ENCODE results near the gene CLDN5. TPM values are rescaled to one million over a fixed set of nuclear protein-coding genes. Genes with fewer than 3 reads are reported as not detected.

The CLDN5 gene
- total RNA-seq, 4 donors from 2014 or later, result 40.4 to 108 (median 89.6) TPM

GRCh38 chr22:19555651-19556050 is 31.4 kb upstream of the CLDN5 start:
- Histone ChIP-seq H3K27me3 (peaks cover 0 to 3% (median 0%) of the 10 kb centered on the region in 3 donors), H3K4me1 (no peaks in the 10 kb centered on the region), H3K36me3 (no peaks in the 10 kb centered on the region), H3K27ac (no peak overlapping the region), H3K9me3 (no peaks in the 10 kb centered on the region), H3K4me3 (no peak overlapping the region)
- no peak for ATAC-seq
- intact Hi-C loops (cut with DNase I; ENCODE audit: low total_unique reads) (no loop called here), in situ Hi-C loops (cut with MboI; ENCODE audit: low sequenced_read_pairs in 4 of 4) (no loop called here)
- no peak for DNase-seq
- TF ChIP-seq CTCF (IDR thresholded peaks at IDR 0.05 in 4 of 5, conservative IDR thresholded peaks at IDR 0.05 in 1 of 5), result no peak

GRCh38 chr22:19554834-19555404 is 30.7 kb upstream of the CLDN5 start:
- Histone ChIP-seq H3K4me1 (no peaks in the 10 kb centered on the region), H3K27me3 (peaks cover 0 to 3% (median 0%) of the 10 kb centered on the region in 3 donors), H3K36me3 (no peaks in the 10 kb centered on the region), H3K4me3 (no peak overlapping the region), H3K27ac (no peak overlapping the region), H3K9me3 (no peaks in the 10 kb centered on the region)
- TF ChIP-seq POLR2A (IDR thresholded peaks at IDR 0.05), result no peak
- TF ChIP-seq CTCF (IDR thresholded peaks at IDR 0.05 in 4 of 5, conservative IDR thresholded peaks at IDR 0.05 in 1 of 5), result no peak
- no peak for DNase-seq
- intact Hi-C loops (cut with DNase I; ENCODE audit: low total_unique reads), result no loop called here
- ATAC-seq, result no peak
- in situ Hi-C loops (cut with MboI; ENCODE audit: low sequenced_read_pairs in 4 of 4), result no loop called here

GRCh38 chr22:19553201-19553600 is 29.0 kb upstream of the CLDN5 start:
- DNase-seq, result no peak
- in situ Hi-C loops (cut with MboI; ENCODE audit: low sequenced_read_pairs in 4 of 4) (no loop called here), intact Hi-C loops (cut with DNase I; ENCODE audit: low total_unique reads) (no loop called here)
- Histone ChIP-seq H3K36me3 (no peaks in the 10 kb centered on the region), H3K4me1 (no peaks in the 10 kb centered on the region), H3K9me3 (no peaks in the 10 kb centered on the region), H3K27me3 (peaks cover 0 to 3% (median 0%) of the 10 kb centered on the region in 3 donors), H3K27ac (no peak overlapping the region), H3K4me3 (no peak overlapping the region)
- TF ChIP-seq CTCF (IDR thresholded peaks at IDR 0.05 in 4 of 5, conservative IDR thresholded peaks at IDR 0.05 in 1 of 5) (no peak), POLR2A (IDR thresholded peaks at IDR 0.05) (no peak)
- ATAC-seq, result no peak

GRCh38 chr22:19550382-19550781 is 26.2 kb upstream of the CLDN5 start:
- Histone ChIP-seq H3K27me3 (peaks cover 0 to 3% (median 0%) of the 10 kb centered on the region in 3 donors), H3K9me3 (no peaks in the 10 kb centered on the region), H3K4me3 (no peak overlapping the region), H3K27ac (no peak overlapping the region), H3K36me3 (no peaks in the 10 kb centered on the region), H3K4me1 (no peaks in the 10 kb centered on the region)
- TF ChIP-seq CTCF (IDR thresholded peaks at IDR 0.05 in 4 of 5, conservative IDR thresholded peaks at IDR 0.05 in 1 of 5) (no peak), POLR2A (IDR thresholded peaks at IDR 0.05) (no peak)
- DNase-seq (no peak), ATAC-seq (no peak)
- intact Hi-C loops (cut with DNase I; ENCODE audit: low total_unique reads) (no loop called here), in situ Hi-C loops (cut with MboI; ENCODE audit: low sequenced_read_pairs in 4 of 4) (no loop called here)

- TF ChIP-seq CTCF (IDR thresholded peaks at IDR 0.05 in 4 of 5, conservative IDR thresholded peaks at IDR 0.05 in 1 of 5) (no peak), POLR2A (IDR thresholded peaks at IDR 0.05) (no peak)
- H3K4me1 ChIP-seq, result no peaks in the 10 kb centered on the region
- ATAC-seq (no peak), DNase-seq (no peak)
- no peak overlapping the region for H3K4me3 ChIP-seq
- no peaks in the 10 kb centered on the region for H3K9me3 ChIP-seq
- intact Hi-C loops (cut with DNase I; ENCODE audit: low total_unique reads) (no loop called here), in situ Hi-C loops (cut with MboI; ENCODE audit: low sequenced_read_pairs in 4 of 4) (no loop called here)
- H3K36me3 ChIP-seq, result no peaks in the 10 kb centered on the region
- no peak overlapping the region for H3K27ac ChIP-seq
- peaks cover 0 to 3% (median 0%) of the 10 kb centered on the region in 3 donors for H3K27me3 ChIP-seq
Observed at GRCh38 chr22:19549428-19549827, 25.2 kb upstream of the CLDN5 start.
